K562 (cell line): ENCODE results near the gene TFPT. TPM values are rescaled to one million over a fixed set of nuclear protein-coding genes. Genes with fewer than 3 reads are reported as not detected.

Experiments used
- ATF1 ChIP-seq, 2 experiments: fragments of 450-650 bp in 1 of 2; IDR thresholded peaks; 2 replicates each; pipeline ENCODE4 v1.6.1; 2016; ENCODE audit warnings: missing compliant biosample characterization in 1 of 2, missing genetic modification characterization in 1 of 2
- CAMTA2 ChIP-seq: fragments of 250-450 bp; sonication (Bioruptor Pico); conservative IDR thresholded peaks from 2 replicates; pipeline ENCODE4 v1.5.1; 2022
- CBX3 ChIP-seq, 2 experiments: IDR thresholded peaks; 1 replicate in 1 of 2; 2 replicates in 1 of 2; pipeline ENCODE4 v1.6.1; 2012; ENCODE audit warnings: inconsistent platforms in 2 of 2, low read length in 2 of 2, borderline replicate concordance in 1 of 2, control low read depth in 1 of 2
- E2F1 ChIP-seq: sonication (generic); formaldehyde crosslinking; IDR thresholded peaks from 2 replicates; pipeline ENCODE4 v1.8.1; 2023; ENCODE audit warnings: mild to moderate bottlenecking, missing genetic modification reagents, moderate library complexity
- E2F8 ChIP-seq: fragments of 450-650 bp; IDR thresholded peaks from 2 replicates; pipeline ENCODE4 v1.7.1; 2018; ENCODE audit warnings: mild to moderate bottlenecking, low read depth; ENCODE audit not compliant: partially characterized antibody
- ETV1 ChIP-seq: fragments of 450-650 bp; conservative IDR thresholded peaks from 2 replicates; pipeline ENCODE4 v1.6.1; 2016; ENCODE audit warnings: missing genetic modification characterization, control low read depth, low read depth, missing compliant biosample characterization
- HDAC8 ChIP-seq: fragments of 450-650 bp; IDR thresholded peaks from 2 replicates; pipeline ENCODE4 v1.6.1; 2016; ENCODE audit warnings: mild to moderate bottlenecking, missing genetic modification characterization, moderate library complexity, missing compliant biosample characterization
- HDGF ChIP-seq: fragments of 450-650 bp; IDR thresholded peaks from 2 replicates; pipeline ENCODE4 v1.6.1; 2016
- MAX ChIP-seq: sonication (generic); formaldehyde crosslinking; IDR thresholded peaks from 2 replicates; pipeline ENCODE4 v1.9.0; 2022; ENCODE audit warnings: mild to moderate bottlenecking, missing genetic modification reagents
- MCM5 ChIP-seq: fragments of 450-650 bp; IDR thresholded peaks from 2 replicates; pipeline ENCODE4 v1.6.1; 2016; ENCODE audit warnings: low read depth
- MLLT1 ChIP-seq, 2 experiments: fragments of 450-650 bp; IDR thresholded peaks; 2 replicates each; pipeline ENCODE4 v1.6.1; 2016
- POLR2B ChIP-seq: fragments of 450-650 bp; IDR thresholded peaks from 2 replicates; pipeline ENCODE4 v1.6.1; 2018; ENCODE audit warnings: low read depth; ENCODE audit not compliant: partially characterized antibody
- POLR3A ChIP-seq: IDR thresholded peaks from 2 replicates; pipeline ENCODE4 v1.6.1; 2011; ENCODE audit warnings: borderline replicate concordance, mild to moderate bottlenecking, moderate library complexity; ENCODE audit not compliant: insufficient read length, insufficient read depth; ENCODE audit errors: extremely low read depth
- PTRF ChIP-seq: fragments of 450-650 bp; IDR thresholded peaks from 2 replicates; pipeline ENCODE4 v1.6.1; 2016; ENCODE audit warnings: mild to moderate bottlenecking, missing genetic modification characterization, missing compliant biosample characterization
- SAP30 ChIP-seq: fragments of 200-600 bp; sonication (generic); IDR thresholded peaks from 2 replicates; pipeline ENCODE4 v1.6.1; 2012; ENCODE audit warnings: borderline replicate concordance, low read depth, mild to moderate bottlenecking, moderate library complexity, low read length, control low read depth, inconsistent platforms; ENCODE audit not compliant: insufficient read depth, poor library complexity, severe bottlenecking
- SIX5 ChIP-seq, 2 experiments: IDR thresholded peaks; 2 replicates each; pipeline ENCODE4 v1.6.1; 2011; ENCODE audit warnings: low read length in 2 of 2, borderline replicate concordance in 1 of 2, low read depth in 1 of 2, mild to moderate bottlenecking in 1 of 2, moderate library complexity in 1 of 2; ENCODE audit not compliant: insufficient read depth in 1 of 2
- ZFX ChIP-seq: sonication (generic); formaldehyde crosslinking; IDR thresholded peaks from 2 replicates; pipeline ENCODE4 v1.8.0; 2022; ENCODE audit warnings: mild to moderate bottlenecking, missing genetic modification reagents, moderate library complexity
- ZNF395 ChIP-seq: fragments of 200-800 bp; sonication (Bioruptor generic); IDR thresholded peaks from 2 replicates; pipeline ENCODE4 v1.6.1; 2017; ENCODE audit warnings: missing genetic modification characterization, missing compliant biosample characterization
- polyA plus RNA-seq, 8 experiments: library from polyadenylated mRNA; depleted of rRNA in 4 of 8; stranded (reverse) in 5 of 8; unstranded in 3 of 8; fragments of >200 nt; fragmentation: Nextera tagmentation in 2 of 8; fragmentation: Illumina TruSeq in 1 of 8; extraction: Ambion mirVana in 2 of 8; extraction: Trizol in 1 of 8; gene quantifications; 2 replicates each; pipeline versions ENCODE4 v1.2.1 to v1.2.3, GENCODE V29; 2011 to 2014; ENCODE audit warnings: inconsistent platforms in 1 of 8, missing spikeins in 1 of 8
- total RNA-seq, 7 experiments: library from RNA; depleted of rRNA in 6 of 7; stranded (reverse); fragments of >200 nt in 6 of 7; fragmentation: Illumina TruSeq in 2 of 7; extraction: Trizol in 2 of 7; gene quantifications; 2 replicates each; pipeline versions ENCODE4 v1.2.1 to v1.2.3, GENCODE V29; 2011 to 2021; ENCODE audit warnings: low replicate concordance in 1 of 7

The TFPT gene
- total and polyA plus RNA-seq, 9 of the 15 experiments (the other 6 are each of a cell fraction or from before 2014, with no cell fraction given), result 0.72 to 16.4 (median 9.2) TPM

GRCh38 chr19:54102421-54103169 lies 12.9 kb downstream of the TFPT start, which contains the start of gene NDUFA3 (continued):
- peak; percentile 100; the same call in 1 of the 2 replicates for TF ChIP-seq HDGF
- no peak for TF ChIP-seq HDAC8
- peak; percentile 56 for TF ChIP-seq ETV1
- no peak for TF ChIP-seq MLLT1 (IDR thresholded peaks at IDR 0.05)
- 0 out of 2 replicates have a peak, but pooled peaks have one; percentile 36 for TF ChIP-seq ATF1 (CRISPR knock-in tag; IDR thresholded peaks at IDR 0.05)
- TF ChIP-seq ATF1 (tag; IDR thresholded peaks at IDR 0.05), result peak; percentile 84
- peak; percentile 82 for TF ChIP-seq POLR2B
- peak in 1 of 2 experiments; percentile 96; a peak in 2 of 3 replicates for TF ChIP-seq CBX3 (IDR thresholded peaks at IDR 0.05; ENCODE audit: borderline replicate concordance in 1 of 2, low read length in 2 of 2)
- TF ChIP-seq ZFX (CRISPR knock-in tag), result 0 out of 2 replicates have a peak, but pooled peaks have one; percentile 45
- TF ChIP-seq ZNF395 (CRISPR knock-in tag), result peak; percentile 77; the same call in 1 of the 2 replicates
- TF ChIP-seq MAX (CRISPR knock-in tag), result peak; percentile 50
- no peak for TF ChIP-seq CAMTA2 (CRISPR knock-in tag)
- peak; percentile 85 to 86 for TF ChIP-seq SIX5 (IDR thresholded peaks at IDR 0.05; ENCODE audit: borderline replicate concordance in 1 of 2, insufficient read depth in 1 of 2, low read depth in 1 of 2, low read length in 2 of 2)
- no peak for TF ChIP-seq PTRF (tag)
- no peak for TF ChIP-seq POLR3A
- peak; percentile 42 for TF ChIP-seq E2F8
- TF ChIP-seq E2F1 (CRISPR knock-in tag), result peak; percentile 21; the same call in 1 of the 2 replicates
- TF ChIP-seq SAP30, result peak; percentile 48
- TF ChIP-seq MCM5, result no peak
